Aorta (tissue), 5 donors: ENCODE data around the gene LENG1. TPM values are rescaled to one million over a fixed set of nuclear protein-coding genes. Genes with fewer than 3 reads are reported as not detected.

Source experiments
- ATAC-seq: fragments of 200-7000 bp; cut with Tn5 transposase; one replicate; pipeline ENCODE4 v1.9.1; 2022; ENCODE audit warnings: moderate library complexity; ENCODE audit not compliant: low FRiP score
- DNase-seq, 2 donors: peaks; one replicate each; pipeline ENCODE4 v3.0.0-alpha.2; 2020
- H3K27ac ChIP-seq, 2 donors: one replicate each; pipeline ENCODE4 v1.5.1; 2013; ENCODE audit warnings: low read length in 2 of 2, mild to moderate bottlenecking in 2 of 2, moderate library complexity in 2 of 2, control low read depth in 1 of 2, inconsistent platforms in 1 of 2, low read depth in 1 of 2
- H3K27me3 ChIP-seq, 2 donors: one replicate each; pipeline ENCODE4 v1.6.1; 2013; ENCODE audit warnings: control low read depth in 1 of 2, low read length in 1 of 2, mild to moderate bottlenecking in 1 of 2, moderate library complexity in 1 of 2; ENCODE audit not compliant: insufficient read depth in 2 of 2, control insufficient read depth in 1 of 2
- H3K36me3 ChIP-seq, 2 donors: one replicate each; pipeline ENCODE4 v1.6.1; 2013; ENCODE audit warnings: control low read depth in 1 of 2, low read length in 1 of 2, mild to moderate bottlenecking in 1 of 2; ENCODE audit not compliant: insufficient read depth in 2 of 2, control insufficient read depth in 1 of 2
- H3K4me1 ChIP-seq, 2 donors: one replicate each; pipeline ENCODE4 v1.6.1; 2013; ENCODE audit warnings: low read length in 2 of 2, control low read depth in 1 of 2, mild to moderate bottlenecking in 1 of 2, moderate library complexity in 1 of 2; ENCODE audit not compliant: insufficient read depth in 2 of 2, control insufficient read depth in 1 of 2
- H3K4me3 ChIP-seq, 2 donors: one replicate each; pipeline ENCODE4 v1.5.1; 2013; ENCODE audit warnings: low read length in 2 of 2, control low read depth in 1 of 2, mild to moderate bottlenecking in 1 of 2
- H3K9me3 ChIP-seq: one replicate; pipeline ENCODE4 v1.6.1; 2013; ENCODE audit warnings: mild to moderate bottlenecking, low read length; ENCODE audit not compliant: control insufficient read depth
- whole genome bisulfite sequencing, 2 donors: extraction: QIAGEN DNeasy Blood & Tissue Kit; methylation state at CpG; one replicate each; pipeline ENCODE4 v1.1.7; 2013; 5-methylcytosine and 5-hydroxymethylcytosine counted together
- intact Hi-C, 2 donors: fragments of 100-400 bp; cut with DNase I; formaldehyde crosslinking; loops; one replicate each; pipeline versions ENCODE4 v1.14.2 to v1.15.0; 2022
- polyA plus RNA-seq, 2 donors: library from polyadenylated mRNA; stranded (reverse); fragments of 200-250 nt; gene quantifications; one replicate each; pipeline ENCODE4 v1.2.3, GENCODE V29; 2013
- total RNA-seq, 2 donors: library from RNA; stranded (reverse); fragmentation: NEBNext Ultra II Directional; extraction: Animal tissue kit (Norgen Biotek cat#: 25700); gene quantifications; one replicate each; pipeline ENCODE4 v1.2.1, GENCODE V29; 2021
- donor health status: healthy with polysubstance abuse.
- donor health status: Bipolar disorder and iron deficiency.
- donor health status: DM: no; HTN: no; CAD: no.
- donor health status: DM: no; HTN: no; CAD: no.
- donor health status: DM: yes; HTN: yes; CAD: no.

The LENG1 gene
- total and polyA plus RNA-seq, 4 donors = 5.7 to 10.1 (median 6.8) TPM

GRCh38 chr19:54145541-54146158, 13.9 kb downstream of the LENG1 start:
- Histone ChIP-seq H3K36me3 (peaks cover 0 to 20% of the 10 kb centered on the region in 2 donors), H3K27ac (no peak overlapping the region), H3K4me1 (no peaks in the 10 kb centered on the region), H3K9me3 (no peaks in the 10 kb centered on the region), H3K27me3 (no peaks in the 10 kb centered on the region), H3K4me3 (no peak overlapping the region)
- no peak for ATAC-seq
- 89 to 92% methylated on average over 28 of the region's 28 CpGs for WGBS, 2 donors
- no peak for DNase-seq
- intact Hi-C loops = no loop called here

DNA sequence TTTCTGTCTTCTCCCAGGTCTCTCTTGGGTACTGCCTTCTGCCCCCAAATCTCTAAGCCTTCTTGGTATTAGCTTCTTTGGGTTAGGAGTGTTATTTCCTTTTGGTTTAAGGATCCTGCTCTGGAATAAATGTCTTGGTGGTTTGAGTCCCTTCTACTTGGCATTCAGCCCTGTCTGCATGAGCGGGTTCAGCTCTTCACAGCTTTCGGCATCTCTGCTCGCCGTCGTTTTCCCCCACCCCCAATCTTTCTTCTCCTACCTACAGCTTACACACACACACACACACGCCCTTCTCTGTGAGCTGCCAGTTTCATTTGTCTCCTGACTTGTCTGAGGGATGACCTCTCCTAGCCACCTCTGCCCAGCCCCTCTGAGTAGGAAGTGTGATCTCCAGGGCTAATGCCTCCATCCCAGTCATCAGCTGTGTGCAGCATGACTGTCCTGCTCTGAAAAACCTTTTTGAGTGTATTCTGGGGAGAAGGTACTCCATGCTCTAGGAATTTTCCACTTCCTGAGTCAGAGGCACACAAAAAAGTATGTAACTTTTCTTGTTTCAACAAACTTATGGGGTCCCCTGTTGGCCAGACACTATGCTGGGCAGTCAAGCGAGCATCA, 17.2 kb downstream of the LENG1 start:
- Histone ChIP-seq H3K27ac (no peak overlapping the region), H3K4me1 (no peaks in the 10 kb centered on the region), H3K27me3 (no peaks in the 10 kb centered on the region), H3K4me3 (no peak overlapping the region), H3K9me3 (no peaks in the 10 kb centered on the region), H3K36me3 (peaks cover 0 to 18% of the 10 kb centered on the region in 2 donors)
- DNase-seq (no peak), ATAC-seq (no peak)
- intact Hi-C loops = no loop called here
- 68 to 81% methylated on average over 7 of the region's 7 CpGs for WGBS, 2 donors

GRCh38 chr19:54141356-54141755, 18.2 kb downstream of the LENG1 start:
- H3K4me1 ChIP-seq = no peaks in the 10 kb centered on the region
- H3K27me3 ChIP-seq = no peaks in the 10 kb centered on the region
- H3K27ac ChIP-seq = no peak overlapping the region
- ATAC-seq (no peak), DNase-seq (no peak)
- H3K36me3 ChIP-seq = peaks cover 0 to 18% of the 10 kb centered on the region in 2 donors
- 84 to 87% methylated on average over 3 of the region's 3 CpGs for WGBS, 2 donors
- no peak overlapping the region for H3K4me3 ChIP-seq
- H3K9me3 ChIP-seq = no peaks in the 10 kb centered on the region
- intact Hi-C loops = no loop called here

DNA sequence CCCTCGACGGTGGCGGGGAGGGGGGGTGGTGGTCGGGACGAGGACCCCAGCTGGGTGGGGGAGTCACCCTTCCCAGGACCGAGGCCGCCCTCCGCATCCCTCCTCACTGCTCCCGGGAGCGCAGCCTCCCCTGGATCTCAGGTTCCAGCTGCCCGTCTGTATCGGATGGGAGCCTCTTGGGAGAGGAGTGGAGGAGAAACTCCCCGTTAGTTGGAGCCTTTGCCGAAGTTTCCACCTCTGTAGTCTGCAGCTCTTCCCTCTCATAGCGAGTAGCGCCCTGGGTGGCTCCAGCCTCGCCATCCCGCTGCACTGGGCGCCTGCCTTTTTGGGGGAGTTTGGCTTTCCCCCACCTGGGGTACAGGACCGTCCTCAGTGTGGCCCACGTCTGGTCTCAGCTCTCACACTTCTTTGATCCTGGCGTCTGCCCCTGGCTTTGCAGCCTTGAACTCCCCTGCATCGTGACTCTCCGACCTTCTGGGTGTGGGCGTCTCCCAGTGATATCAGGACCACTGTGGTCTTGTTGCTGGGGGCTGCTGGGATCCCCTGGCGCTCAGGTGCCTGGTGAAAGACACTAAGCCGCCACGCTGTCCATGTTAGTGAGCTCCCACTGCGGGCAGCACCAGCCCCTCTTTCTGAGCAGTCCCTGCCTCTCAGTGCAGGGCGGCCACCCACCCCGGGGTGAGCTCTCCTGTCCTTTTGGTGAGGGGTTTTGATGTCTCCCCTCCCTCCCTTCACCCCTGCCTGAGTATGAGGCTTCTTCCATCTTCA, 20.8 kb downstream of the LENG1 start:
- intact Hi-C loops = no loop called here
- H3K27me3 ChIP-seq = no peaks in the 10 kb centered on the region
- peaks cover 0 to 6% of the 10 kb centered on the region in 2 donors for H3K36me3 ChIP-seq
- ATAC-seq = no peak
- no peaks in the 10 kb centered on the region for H3K9me3 ChIP-seq
- no peaks in the 10 kb centered on the region for H3K4me1 ChIP-seq
- no peak overlapping the region for H3K27ac ChIP-seq
- DNase-seq = no peak
- H3K4me3 ChIP-seq = peak overlapping the region; percentile 84 to 87
- WGBS, 2 donors = 20 to 28% methylated on average over 24 to 31 of the region's 31 CpGs

- ATAC-seq (no peak), DNase-seq (no peak)
- no peaks in the 10 kb centered on the region for H3K4me1 ChIP-seq
- intact Hi-C loops = loop anchor here in 1 of 2 donors (1.0 to 2.0 kb wide), 4 partner anchors 21 to 63 kb away; partner anchors contain the start of genes LENG1, PRPF31, RPS9 and TFPT
- H3K36me3 ChIP-seq = no peaks in the 10 kb centered on the region
- H3K4me3 ChIP-seq = peak within 1 kb of the TSS; percentile 84 to 87
- H3K27ac ChIP-seq = peak within 1 kb of the TSS; percentile 59 to 77
- no peaks in the 10 kb centered on the region for H3K27me3 ChIP-seq
- WGBS, 2 donors = 0 to 1% methylated on average over 58 to 103 of the region's 103 CpGs
- H3K9me3 ChIP-seq = no peaks in the 10 kb centered on the region
These were observed 21.6 kb downstream of the LENG1 start, which contains the start of gene CNOT3 for GRCh38 chr19:54137699-54138488. CNOT3 (plus strand) TSS chr19:54137762; CDS start chr19:54142979, 5,217 bp downstream.

DNA sequence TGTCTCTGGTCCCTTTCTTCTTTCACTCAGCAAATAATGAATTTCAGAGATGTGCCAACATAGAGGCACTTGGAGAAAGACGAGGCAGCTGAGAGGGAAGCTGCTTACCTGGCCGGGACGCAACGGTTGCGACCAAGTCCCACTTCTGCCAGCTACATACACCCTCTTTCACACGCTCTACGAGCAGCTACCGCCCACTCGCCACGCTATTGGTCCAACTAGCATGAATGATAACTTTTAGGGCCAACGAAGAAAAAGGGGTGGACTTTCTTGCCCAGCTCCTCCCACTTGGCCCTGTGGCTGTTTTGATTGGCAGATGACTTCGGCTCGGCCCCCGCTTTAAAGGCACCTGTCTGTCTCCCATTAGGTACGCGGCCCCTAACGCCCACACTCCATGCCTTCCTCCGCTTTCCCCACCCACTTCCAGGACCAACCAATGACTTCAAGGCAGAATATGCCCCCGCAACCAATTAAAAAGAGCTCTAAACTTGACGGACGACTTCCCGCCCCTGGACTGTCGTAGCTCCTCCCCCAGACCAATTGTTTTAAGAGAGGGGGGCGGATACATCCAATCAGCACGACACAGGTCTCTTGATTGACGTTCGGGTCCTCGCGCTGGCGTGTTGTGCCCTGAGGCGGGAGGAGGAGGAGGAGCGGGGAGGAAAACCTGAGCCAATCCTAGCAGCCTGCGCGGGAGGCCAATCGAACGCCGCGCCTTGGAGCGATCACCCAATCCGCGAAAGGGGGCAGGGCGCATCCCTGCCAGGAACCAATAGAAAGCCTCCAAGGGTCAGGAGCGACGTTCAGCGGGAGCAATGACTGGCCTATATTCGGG, 22.4 kb downstream of the LENG1 start:
- no peaks in the 10 kb centered on the region for H3K36me3 ChIP-seq
- no peaks in the 10 kb centered on the region for H3K27me3 ChIP-seq
- peak overlapping the region; percentile 11 to 13 for H3K4me3 ChIP-seq
- WGBS, 2 donors = 0% methylated on average over 46 of the region's 46 CpGs
- H3K27ac ChIP-seq = no peak overlapping the region
- peak; percentile 97 for ATAC-seq
- H3K4me1 ChIP-seq = no peaks in the 10 kb centered on the region
- intact Hi-C loops = loop anchor here in 1 of 2 donors (1.0 to 2.0 kb wide), 4 partner anchors 22 to 64 kb away; partner anchors contain the start of genes LENG1, PRPF31, RPS9 and TFPT
- DNase-seq = peak; percentile 99 to 100
- H3K9me3 ChIP-seq = no peaks in the 10 kb centered on the region

GRCh38 chr19:54136086-54136863, 23.2 kb downstream of the LENG1 start:
- peak in 1 of 2 donors; percentile 39 for DNase-seq
- no peak for ATAC-seq
- WGBS, 2 donors = 2 to 3% methylated on average over 30 of the region's 30 CpGs
- no peaks in the 10 kb centered on the region for H3K27me3 ChIP-seq
- H3K9me3 ChIP-seq = no peaks in the 10 kb centered on the region
- H3K27ac ChIP-seq = no peak overlapping the region
- peaks cover 0 to 3% of the 10 kb centered on the region in 2 donors for H3K36me3 ChIP-seq
- intact Hi-C loops = loop anchor here in 1 of 2 donors (2.0 kb wide), 1 partner anchor 65 kb away; the partner anchor contains the start of gene RPS9
- no peaks in the 10 kb centered on the region for H3K4me1 ChIP-seq
- peak overlapping the region; percentile 11 to 13 for H3K4me3 ChIP-seq
